Measurements from ENCODE around the gene LOXL1.

The LOXL1 gene

GRCh38 chr15:73926219-73927002 is at the start of gene LOXL1:
TSS of gene LOXL1 (plus strand) at chr15:73926462. CDS start at chr15:73926784, 322 bp downstream.
- DNase-seq = no peak

GRCh38 chr15:73879426-73879825 is 46.8 kb upstream of the LOXL1 start:
- DNase-seq = no peak

- no peak for DNase-seq
These were observed 44.5 kb upstream of the LOXL1 start for GRCh38 chr15:73881579-73882320.

GRCh38 chr15:73882761-73883419 is 43.4 kb upstream of the LOXL1 start:
- DNase-seq = no peak

- DNase-seq = no peak
These were observed 42.1 kb upstream of the LOXL1 start for GRCh38 chr15:73884159-73884558.

- DNase-seq = no peak
These were observed 40.1 kb upstream of the LOXL1 start for GRCh38 chr15:73885954-73886700.

- DNase-seq = no peak
These were observed 39.4 kb upstream of the LOXL1 start for GRCh38 chr15:73886717-73887345.

- DNase-seq = no peak
These were observed 38.8 kb upstream of the LOXL1 start for GRCh38 chr15:73887481-73887880.

GRCh38 chr15:73888224-73889041 is 37.8 kb upstream of the LOXL1 start:
- no peak for DNase-seq

- no peak for DNase-seq
These were observed 37.1 kb upstream of the LOXL1 start for GRCh38 chr15:73889053-73889761.

- DNase-seq = no peak
These were observed 36.5 kb upstream of the LOXL1 start for GRCh38 chr15:73889762-73890124.

GRCh38 chr15:73891328-73892315 is 34.6 kb upstream of the LOXL1 start:
- no peak for DNase-seq

GRCh38 chr15:73892446-73893226 is 33.6 kb upstream of the LOXL1 start:
- no peak for DNase-seq

- no peak for DNase-seq
These were observed 32.0 kb upstream of the LOXL1 start for GRCh38 chr15:73894133-73894814.

- DNase-seq = peak; percentile 38
These were observed 28.6 kb upstream of the LOXL1 start for GRCh38 chr15:73897441-73898261.

- no peak for DNase-seq
These were observed 26.8 kb upstream of the LOXL1 start for GRCh38 chr15:73899197-73900094.
